Fibroblast of villous mesenchyme (primary cell): ENCODE results near the gene PIK3R2. TPM values are rescaled to one million over a fixed set of nuclear protein-coding genes. Genes with fewer than 3 reads are reported as not detected.
"Not testable (repeated sequence)": the region's sequence is repeated elsewhere in the genome, so short reads cannot be mapped to it uniquely, and the experiment has no call there.

Experiments used
- DNase-seq: peaks from one replicate; pipeline ENCODE4 v3.0.0-alpha.2; 2010; ENCODE audit warnings: low read depth
- H3K4me3 ChIP-seq: 2 replicates; pipeline ENCODE4 v1.5.1; 2011; ENCODE audit warnings: low read depth, mild to moderate bottlenecking, low read length
- total RNA-seq: library from RNA; depleted of rRNA; stranded (reverse); fragments of >200 nt; gene quantifications from 2 replicates; pipeline ENCODE4 v1.2.3, GENCODE V29; 2012
- TF ChIP-seq, protein P1 (sequence below): IDR thresholded peaks from 2 replicates; pipeline ENCODE4 v1.5.1; 2012; ENCODE audit warnings: low read depth, mild to moderate bottlenecking, low read length; ENCODE audit not compliant: insufficient read depth

The PIK3R2 gene
- 30.7 and 30.9 TPM in 2 replicates for total RNA-seq

DNA sequence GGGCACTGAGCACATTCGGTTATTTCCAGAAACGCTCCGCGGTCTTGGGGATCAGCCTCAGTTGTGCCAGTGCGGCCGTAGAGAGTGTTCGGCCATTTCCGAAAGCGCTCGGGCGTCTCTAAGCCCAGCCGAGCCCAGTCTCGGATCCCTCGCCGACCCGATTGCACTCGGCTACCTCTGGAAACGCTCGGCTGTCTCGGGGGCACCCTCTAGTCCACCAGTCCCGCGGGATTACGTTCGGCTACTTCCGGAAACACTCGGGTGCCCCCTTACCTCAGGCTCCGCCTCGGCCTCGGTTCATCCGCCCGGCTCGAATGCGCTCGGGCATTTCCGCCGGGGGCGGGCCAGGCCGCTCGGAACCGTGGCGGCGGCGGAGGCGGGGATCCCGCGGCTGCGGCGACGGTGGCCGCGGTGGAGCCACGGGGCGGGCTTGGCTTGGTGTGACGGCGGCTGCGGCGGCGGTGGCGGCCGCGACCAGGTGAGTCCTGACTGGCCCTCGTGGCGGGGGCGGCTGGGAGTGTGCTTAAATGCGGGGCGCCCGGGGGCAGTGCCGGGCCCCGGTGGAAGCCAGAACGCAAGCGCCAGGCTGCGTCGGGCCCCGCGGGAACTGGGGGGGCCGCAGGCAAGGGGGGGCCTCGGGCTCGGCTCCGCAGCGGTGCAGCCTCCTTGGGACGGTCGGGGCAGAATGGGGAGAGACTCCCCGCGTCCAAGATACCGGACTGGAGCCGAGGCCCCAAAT, at the start of gene PIK3R2:
TSS of gene PIK3R2 (plus strand) at position 347 of the 739 bp plus-strand sequence. CDS start 2,717 bp downstream, outside the sequence.
- TF ChIP-seq, protein P1, sequence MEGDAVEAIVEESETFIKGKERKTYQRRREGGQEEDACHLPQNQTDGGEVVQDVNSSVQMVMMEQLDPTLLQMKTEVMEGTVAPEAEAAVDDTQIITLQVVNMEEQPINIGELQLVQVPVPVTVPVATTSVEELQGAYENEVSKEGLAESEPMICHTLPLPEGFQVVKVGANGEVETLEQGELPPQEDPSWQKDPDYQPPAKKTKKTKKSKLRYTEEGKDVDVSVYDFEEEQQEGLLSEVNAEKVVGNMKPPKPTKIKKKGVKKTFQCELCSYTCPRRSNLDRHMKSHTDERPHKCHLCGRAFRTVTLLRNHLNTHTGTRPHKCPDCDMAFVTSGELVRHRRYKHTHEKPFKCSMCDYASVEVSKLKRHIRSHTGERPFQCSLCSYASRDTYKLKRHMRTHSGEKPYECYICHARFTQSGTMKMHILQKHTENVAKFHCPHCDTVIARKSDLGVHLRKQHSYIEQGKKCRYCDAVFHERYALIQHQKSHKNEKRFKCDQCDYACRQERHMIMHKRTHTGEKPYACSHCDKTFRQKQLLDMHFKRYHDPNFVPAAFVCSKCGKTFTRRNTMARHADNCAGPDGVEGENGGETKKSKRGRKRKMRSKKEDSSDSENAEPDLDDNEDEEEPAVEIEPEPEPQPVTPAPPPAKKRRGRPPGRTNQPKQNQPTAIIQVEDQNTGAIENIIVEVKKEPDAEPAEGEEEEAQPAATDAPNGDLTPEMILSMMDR = no peak
- DNase-seq = peak; percentile 99
- peak within 1 kb of the TSS; percentile 93 for H3K4me3 ChIP-seq

- H3K4me3 ChIP-seq = peak overlapping the region; percentile 61
- DNase-seq = no peak
- TF ChIP-seq, protein P1 = no peak
These were observed 48.2 kb upstream of the PIK3R2 start for GRCh38 chr19:18104793-18105131.

DNA sequence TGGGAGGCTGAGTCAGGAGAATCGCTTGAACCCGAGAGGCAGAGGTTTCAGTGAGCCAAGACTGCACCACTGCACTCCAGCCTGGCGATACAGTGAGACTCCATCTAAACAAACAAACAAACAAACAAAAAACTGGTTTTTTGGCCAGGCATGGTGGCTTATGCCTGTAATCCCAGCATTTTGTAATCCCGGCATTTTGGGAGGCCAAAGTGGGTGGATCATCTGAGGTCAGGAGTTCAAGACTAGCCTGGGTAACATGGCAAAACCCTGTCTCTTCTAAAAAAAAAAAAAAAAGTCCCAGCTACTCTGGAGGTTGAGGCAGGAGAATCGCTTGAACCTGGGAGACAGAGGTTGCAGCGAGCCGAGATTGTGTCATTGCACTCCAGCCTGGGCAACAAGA, 47.7 kb upstream of the PIK3R2 start:
- not testable (repeated sequence) for DNase-seq, H3K4me3 ChIP-seq

GRCh38 chr19:18107235-18107634, 45.7 kb upstream of the PIK3R2 start:
- H3K4me3 ChIP-seq = no peak overlapping the region
- TF ChIP-seq, protein P1 = no peak
- DNase-seq = no peak

- no peak overlapping the region for H3K4me3 ChIP-seq
- DNase-seq = no peak
- TF ChIP-seq, protein P1 = no peak
These were observed 44.1 kb upstream of the PIK3R2 start for GRCh38 chr19:18108897-18109296.

- TF ChIP-seq, protein P1 = no peak
- peak overlapping the region; percentile 86 for H3K4me3 ChIP-seq
- DNase-seq = no peak
These were observed 43.6 kb upstream of the PIK3R2 start for GRCh38 chr19:18109341-18109732.

DNA sequence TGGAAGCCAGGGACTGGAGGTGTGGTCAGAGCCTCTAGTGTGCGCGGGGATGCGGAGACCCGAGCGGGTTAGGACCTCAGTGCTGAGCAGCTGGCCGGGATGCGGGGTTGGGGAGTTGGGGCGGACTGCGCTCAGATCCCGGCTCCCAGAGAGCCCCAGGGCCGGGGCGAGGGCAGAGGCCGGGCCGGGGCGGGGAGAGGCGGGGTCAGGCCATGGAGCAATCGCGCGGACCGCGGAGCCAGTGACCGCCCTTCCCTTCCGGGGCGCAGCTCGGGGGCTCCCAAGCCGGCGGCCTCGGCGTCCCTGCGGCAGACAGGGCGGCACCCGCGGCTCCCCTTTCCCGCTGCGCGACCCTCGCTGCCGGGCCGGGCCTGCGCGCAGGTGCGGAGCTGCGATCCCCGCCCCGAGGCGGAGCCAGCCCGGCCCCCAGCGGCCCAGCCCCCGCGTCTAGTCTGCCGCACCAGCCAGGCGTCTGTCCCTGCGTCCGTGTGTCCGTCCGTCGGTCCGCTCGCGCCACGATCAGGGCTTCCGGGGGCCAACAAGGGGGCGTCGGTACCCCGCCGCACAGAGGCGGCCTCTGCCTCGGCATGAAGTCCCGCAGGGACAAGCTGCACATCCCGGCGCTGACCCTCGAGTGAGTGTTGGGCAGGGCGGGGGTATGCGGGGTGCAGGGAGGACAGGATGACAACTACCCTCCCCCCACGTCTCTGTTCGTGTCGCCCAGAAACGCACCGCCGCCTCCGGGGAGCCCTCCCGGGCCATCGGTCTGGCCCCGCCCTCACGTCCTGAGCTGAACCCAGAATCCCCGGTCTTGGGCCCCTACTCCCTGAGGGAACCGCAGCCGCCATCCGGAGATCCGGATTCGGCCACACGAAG, 43.0 kb upstream of the PIK3R2 start:
- H3K4me3 ChIP-seq = peak overlapping the region; percentile 86
- no peak for DNase-seq
- TF ChIP-seq, protein P1 = no peak
